Measurements from ENCODE around the gene ANG.

DNA sequence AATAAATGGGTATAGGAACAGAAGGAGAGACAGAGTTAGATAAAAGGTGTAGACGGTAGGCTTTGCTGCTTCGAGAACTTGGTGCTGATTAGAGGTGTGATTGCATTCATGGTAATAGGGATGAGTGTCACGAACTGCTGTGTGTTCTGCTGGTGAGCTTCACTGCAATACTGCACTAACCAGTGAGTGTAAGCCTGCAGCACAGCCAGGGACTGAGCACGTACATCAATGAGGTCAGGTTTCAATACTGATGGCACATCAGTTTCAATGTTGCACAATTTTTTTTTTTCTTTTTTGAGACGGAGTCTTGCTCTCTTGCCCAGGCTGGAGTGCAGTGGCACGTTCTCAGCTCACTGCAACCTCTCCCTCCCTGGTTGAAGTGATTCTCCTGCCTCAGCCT, 32.2 kb downstream of the ANG start:
- TF ChIP-seq, protein P1, sequence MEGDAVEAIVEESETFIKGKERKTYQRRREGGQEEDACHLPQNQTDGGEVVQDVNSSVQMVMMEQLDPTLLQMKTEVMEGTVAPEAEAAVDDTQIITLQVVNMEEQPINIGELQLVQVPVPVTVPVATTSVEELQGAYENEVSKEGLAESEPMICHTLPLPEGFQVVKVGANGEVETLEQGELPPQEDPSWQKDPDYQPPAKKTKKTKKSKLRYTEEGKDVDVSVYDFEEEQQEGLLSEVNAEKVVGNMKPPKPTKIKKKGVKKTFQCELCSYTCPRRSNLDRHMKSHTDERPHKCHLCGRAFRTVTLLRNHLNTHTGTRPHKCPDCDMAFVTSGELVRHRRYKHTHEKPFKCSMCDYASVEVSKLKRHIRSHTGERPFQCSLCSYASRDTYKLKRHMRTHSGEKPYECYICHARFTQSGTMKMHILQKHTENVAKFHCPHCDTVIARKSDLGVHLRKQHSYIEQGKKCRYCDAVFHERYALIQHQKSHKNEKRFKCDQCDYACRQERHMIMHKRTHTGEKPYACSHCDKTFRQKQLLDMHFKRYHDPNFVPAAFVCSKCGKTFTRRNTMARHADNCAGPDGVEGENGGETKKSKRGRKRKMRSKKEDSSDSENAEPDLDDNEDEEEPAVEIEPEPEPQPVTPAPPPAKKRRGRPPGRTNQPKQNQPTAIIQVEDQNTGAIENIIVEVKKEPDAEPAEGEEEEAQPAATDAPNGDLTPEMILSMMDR (IDR thresholded peaks at IDR 0.05; ENCODE audit: insufficient read depth, low read depth, low read length) = no peak
- no peak for TF ChIP-seq EZH2 (IDR thresholded peaks at IDR 0.05; ENCODE audit: insufficient read depth, low read length)
